ENCODE results near the gene COL7A1. TPM values are rescaled to one million over a fixed set of nuclear protein-coding genes. Genes with fewer than 3 reads are reported as not detected.

COL7A1 gene
- 10 to 100 TPM in 3 of 10 donors, 1 to 10 TPM in 7; 3.2 to 54.8 (median 5.4) TPM for polyA plus RNA-seq (ENCODE audit: insufficient read length in 10 of 10)
- long read RNA-seq, donor 1: 0 reads
- long read RNA-seq, donor 2: 0 reads
- long read RNA-seq, donor 3: 0 reads
- long read RNA-seq, donor 4: 0 reads
- long read RNA-seq, donor 5: 0 reads
- long read RNA-seq, donor 6: 0 reads
- long read RNA-seq, donor 7: 0 reads
- long read RNA-seq, donor 8, partial matches to known transcripts: 0 of 1 reads
- long read RNA-seq, donor 8, other reads (novel, unspliced or antisense): 0 of 1 reads
- long read RNA-seq, donor 9: 0 reads

GRCh38 chr3:48595075-48595525, at the start of gene COL7A1:
COL7A1 (minus strand) TSS chr3:48595329; CDS start chr3:48595159, 170 bp downstream.
- peak in 1 of 3 donors; percentile 15 for DNase-seq

- DNase-seq: no peak
These were observed 47.5 kb upstream of the COL7A1 start for GRCh38 chr3:48642605-48643004.

- DNase-seq: no peak
These were observed 46.3 kb upstream of the COL7A1 start for GRCh38 chr3:48641396-48641795.

- no peak for DNase-seq
These were observed 44.9 kb upstream of the COL7A1 start for GRCh38 chr3:48639944-48640606.

GRCh38 chr3:48637305-48637704, 42.2 kb upstream of the COL7A1 start:
- DNase-seq: no peak

- DNase-seq: peak in 2 of 3 donors; percentile 17 to 52
These were observed 41.1 kb upstream of the COL7A1 start for GRCh38 chr3:48636149-48636655.

- DNase-seq: peak; percentile 95 to 99 (median 98)
These were observed 40.3 kb upstream of the COL7A1 start, which contains the start of gene SLC26A6 for GRCh38 chr3:48635222-48636021. SLC26A6 (minus strand) TSS chr3:48635461; CDS start chr3:48635393, 68 bp downstream.

- DNase-seq: peak; percentile 23 to 68 (median 24)
These were observed 39.6 kb upstream of the COL7A1 start for GRCh38 chr3:48634661-48635221.

GRCh38 chr3:48633743-48634142, 38.6 kb upstream of the COL7A1 start:
- no peak for DNase-seq

GRCh38 chr3:48633256-48633655, 38.1 kb upstream of the COL7A1 start:
- DNase-seq: no peak

- DNase-seq: no peak
These were observed 36.7 kb upstream of the COL7A1 start for GRCh38 chr3:48631516-48632448.

- DNase-seq: no peak
These were observed 35.7 kb upstream of the COL7A1 start for GRCh38 chr3:48630833-48631232.

- DNase-seq: no peak
These were observed 35.3 kb upstream of the COL7A1 start for GRCh38 chr3:48630407-48630806.

- no peak for DNase-seq
These were observed 34.8 kb upstream of the COL7A1 start for GRCh38 chr3:48629894-48630293.

GRCh38 chr3:48628277-48629017, 33.3 kb upstream of the COL7A1 start:
- DNase-seq: no peak

GRCh38 chr3:48625600-48625999, 30.5 kb upstream of the COL7A1 start:
- no peak for DNase-seq

- DNase-seq: no peak
These were observed 29.6 kb upstream of the COL7A1 start for GRCh38 chr3:48624767-48625166.

- DNase-seq: no peak
These were observed 28.9 kb upstream of the COL7A1 start for GRCh38 chr3:48623851-48624547.

- no peak for DNase-seq
These were observed 26.3 kb upstream of the COL7A1 start, which contains the start of gene TMEM89 for GRCh38 chr3:48621461-48621869. TMEM89 (minus strand) TSS chr3:48621769; CDS start chr3:48621756, 13 bp downstream.

Measured in muscle of back (tissue), 13 donors.